Mesothelial cell of epicardium (in vitro differentiated cells): ENCODE data around the gene NAV3. TPM values are rescaled to one million over a fixed set of nuclear protein-coding genes. Genes with fewer than 3 reads are reported as not detected.
"Not testable (repeated sequence)": the region's sequence is repeated elsewhere in the genome, so short reads cannot be mapped to it uniquely, and the experiment has no call there.

Experiments used
- DNase-seq, 2 experiments: peaks; one replicate each; pipeline ENCODE4 v3.0.0; 2021; ENCODE audit warnings: low spot score in 2 of 2; ENCODE audit not compliant: unreplicated experiment in 2 of 2
- H3K27ac Mint-ChIP-seq: 2 replicates; pipeline ENCODE4 v1.8.0; 2021; ENCODE audit warnings: mixed read lengths
- H3K27me3 Mint-ChIP-seq: 2 replicates; pipeline ENCODE4 v1.8.0; 2021; ENCODE audit warnings: low read depth, mixed read lengths
- H3K36me3 Mint-ChIP-seq: 2 replicates; pipeline ENCODE4 v1.8.0; 2021; ENCODE audit warnings: mixed read lengths
- H3K4me1 Mint-ChIP-seq: 2 replicates; pipeline ENCODE4 v1.8.0; 2021; ENCODE audit warnings: mixed read lengths
- H3K4me3 Mint-ChIP-seq: 2 replicates; pipeline ENCODE4 v1.8.0; 2021; ENCODE audit warnings: mild to moderate bottlenecking, moderate library complexity, mixed read lengths
- H3K9me3 Mint-ChIP-seq: 2 replicates; pipeline ENCODE4 v1.8.0; 2021; ENCODE audit warnings: mixed read lengths
- CTCF ChIP-seq: fragments of 200-600 bp; sonication (generic); IDR thresholded peaks from one replicate; pipeline ENCODE4 v1.5.0; 2021; ENCODE audit warnings: antibody characterized with exemption; ENCODE audit not compliant: unreplicated experiment
- total RNA-seq: library from RNA; stranded (reverse); gene quantifications from 3 replicates; pipeline ENCODE4 v1.2.1, GENCODE V29; 2021

The NAV3 gene
- total RNA-seq, 1 donor from 2014 or later: 28.7 TPM

GRCh38 chr12:78101113-78101876, 270.6 kb downstream of the NAV3 start:
- Mint-ChIP-seq H3K4me3 (no peak overlapping the region), H3K9me3 (peaks cover 6% of the 10 kb centered on the region), H3K27ac (peak overlapping the region; percentile 62), H3K27me3 (no peaks in the 10 kb centered on the region), H3K4me1 (peaks cover 29% of the 10 kb centered on the region), H3K36me3 (peaks cover 3% of the 10 kb centered on the region)
- TF ChIP-seq CTCF: no peak
- no peak for DNase-seq

- Mint-ChIP-seq H3K9me3 (no peaks in the 10 kb centered on the region), H3K27ac (no peak overlapping the region), H3K4me3 (no peak overlapping the region), H3K4me1 (peaks cover 25% of the 10 kb centered on the region), H3K27me3 (no peaks in the 10 kb centered on the region), H3K36me3 (no peaks in the 10 kb centered on the region)
- TF ChIP-seq CTCF: no peak
- no peak for DNase-seq
Observed at GRCh38 chr12:78101946-78102635, 271.4 kb downstream of the NAV3 start.

GRCh38 chr12:78102801-78103200, 272.1 kb downstream of the NAV3 start:
- not testable (repeated sequence) for DNase-seq, H3K36me3 Mint-ChIP-seq, H3K27me3 Mint-ChIP-seq, H3K27ac Mint-ChIP-seq, H3K4me3 Mint-ChIP-seq, H3K9me3 Mint-ChIP-seq
- peaks cover 22% of the 10 kb centered on the region for H3K4me1 Mint-ChIP-seq

- Mint-ChIP-seq H3K4me3 (no peak overlapping the region), H3K4me1 (peaks cover 13% of the 10 kb centered on the region), H3K27me3 (no peaks in the 10 kb centered on the region), H3K9me3 (peaks cover 24% of the 10 kb centered on the region), H3K36me3 (peaks cover 10% of the 10 kb centered on the region), H3K27ac (no peak overlapping the region)
- no peak for TF ChIP-seq CTCF
- no peak for DNase-seq
Observed at GRCh38 chr12:78115889-78116288, 285.2 kb downstream of the NAV3 start.

- H3K9me3 Mint-ChIP-seq: peaks cover 11% of the 10 kb centered on the region
- H3K4me3 Mint-ChIP-seq: no peak overlapping the region
- peaks cover 19% of the 10 kb centered on the region for H3K4me1 Mint-ChIP-seq
- no peak for DNase-seq
- no peaks in the 10 kb centered on the region for H3K27me3 Mint-ChIP-seq
- H3K36me3 Mint-ChIP-seq: peaks cover 7% of the 10 kb centered on the region
- no peak overlapping the region for H3K27ac Mint-ChIP-seq
- no peak for TF ChIP-seq CTCF
Observed at GRCh38 chr12:78118036-78118435, 287.3 kb downstream of the NAV3 start.

GRCh38 chr12:78118486-78118885, 287.8 kb downstream of the NAV3 start:
- Mint-ChIP-seq H3K9me3 (peaks cover 10% of the 10 kb centered on the region), H3K4me3 (no peak overlapping the region), H3K4me1 (peaks cover 19% of the 10 kb centered on the region), H3K27ac (no peak overlapping the region), H3K27me3 (no peaks in the 10 kb centered on the region), H3K36me3 (peaks cover 7% of the 10 kb centered on the region)
- no peak for TF ChIP-seq CTCF
- no peak for DNase-seq
